Lower leg skin (tissue), 3 donors: ENCODE data around the gene FBLN2.

Experiments used
- POLR2A ChIP-seq, 2 donors: fragments of 450-650 bp; IDR thresholded peaks; one replicate each; pipeline ENCODE4 v1.6.1; 2016 to 2017; ENCODE audit warnings: antibody characterized with exemption in 2 of 2, mild to moderate bottlenecking in 1 of 2, moderate library complexity in 1 of 2
- TF ChIP-seq, protein P1 (sequence below), 3 donors: fragments of 450-650 bp; IDR thresholded peaks; one replicate each; pipeline ENCODE4 v1.5.1; 2016; ENCODE audit warnings: antibody characterized with exemption in 3 of 3, mild to moderate bottlenecking in 3 of 3, moderate library complexity in 2 of 3

GRCh38 chr3:13683288-13683687 lies 134.4 kb downstream of the FBLN2 start:
- TF ChIP-seq, protein P1, sequence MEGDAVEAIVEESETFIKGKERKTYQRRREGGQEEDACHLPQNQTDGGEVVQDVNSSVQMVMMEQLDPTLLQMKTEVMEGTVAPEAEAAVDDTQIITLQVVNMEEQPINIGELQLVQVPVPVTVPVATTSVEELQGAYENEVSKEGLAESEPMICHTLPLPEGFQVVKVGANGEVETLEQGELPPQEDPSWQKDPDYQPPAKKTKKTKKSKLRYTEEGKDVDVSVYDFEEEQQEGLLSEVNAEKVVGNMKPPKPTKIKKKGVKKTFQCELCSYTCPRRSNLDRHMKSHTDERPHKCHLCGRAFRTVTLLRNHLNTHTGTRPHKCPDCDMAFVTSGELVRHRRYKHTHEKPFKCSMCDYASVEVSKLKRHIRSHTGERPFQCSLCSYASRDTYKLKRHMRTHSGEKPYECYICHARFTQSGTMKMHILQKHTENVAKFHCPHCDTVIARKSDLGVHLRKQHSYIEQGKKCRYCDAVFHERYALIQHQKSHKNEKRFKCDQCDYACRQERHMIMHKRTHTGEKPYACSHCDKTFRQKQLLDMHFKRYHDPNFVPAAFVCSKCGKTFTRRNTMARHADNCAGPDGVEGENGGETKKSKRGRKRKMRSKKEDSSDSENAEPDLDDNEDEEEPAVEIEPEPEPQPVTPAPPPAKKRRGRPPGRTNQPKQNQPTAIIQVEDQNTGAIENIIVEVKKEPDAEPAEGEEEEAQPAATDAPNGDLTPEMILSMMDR (IDR thresholded peaks at IDR 0.05): no peak
- TF ChIP-seq POLR2A (IDR thresholded peaks at IDR 0.05): no peak
